T-helper 1 cell treated with Interleukin-12 subunit alpha and Interleukin-12 subunit beta and Interleukin-4 antibody, amounts not matched to agents 30 μg/mL and 1 μg/mL, for 36 hours (primary cell): ENCODE data around the gene PTPRD.

Experiments
- H3K27ac Mint-ChIP-seq: one replicate; pipeline ENCODE4 v1.8.0; 2021; ENCODE audit warnings: mild to moderate bottlenecking, mixed read lengths
- H3K27me3 Mint-ChIP-seq: one replicate; pipeline ENCODE4 v1.8.0; 2021; ENCODE audit warnings: low read depth, mixed read lengths
- H3K36me3 Mint-ChIP-seq: one replicate; pipeline ENCODE4 v1.8.0; 2021; ENCODE audit warnings: low read depth, mixed read lengths
- H3K4me1 Mint-ChIP-seq: one replicate; pipeline ENCODE4 v1.8.0; 2021; ENCODE audit warnings: low read depth, mixed read lengths
- H3K4me3 Mint-ChIP-seq: one replicate; pipeline ENCODE4 v1.8.0; 2021; ENCODE audit warnings: mild to moderate bottlenecking, moderate library complexity, mixed read lengths
- H3K9me3 Mint-ChIP-seq: one replicate; pipeline ENCODE4 v1.8.0; 2021; ENCODE audit warnings: mixed read lengths

The PTPRD gene

DNA sequence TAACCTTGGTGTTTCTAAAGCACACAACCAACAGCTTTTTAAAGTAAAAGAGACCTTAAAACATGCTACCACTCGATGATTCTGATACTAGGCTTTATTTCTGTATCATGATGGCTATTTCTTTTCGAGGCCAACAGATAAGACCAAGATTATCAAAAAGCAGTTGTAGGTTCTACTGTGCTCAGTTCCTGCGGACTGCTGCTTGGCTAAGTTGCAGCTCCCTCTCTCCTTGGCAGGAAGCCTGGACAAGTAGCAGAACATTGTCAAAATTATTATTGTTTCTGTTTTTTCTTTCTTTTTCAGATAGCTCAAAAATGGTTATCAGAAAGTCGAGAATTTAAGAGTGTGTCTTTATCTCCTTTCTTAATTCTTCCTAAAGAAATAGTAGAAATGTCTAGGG lies 607.6 kb downstream of the PTPRD start:
- H3K27ac Mint-ChIP-seq, result no peak overlapping the region
- no peaks in the 10 kb centered on the region for H3K27me3 Mint-ChIP-seq
- no peak overlapping the region for H3K4me3 Mint-ChIP-seq
- H3K36me3 Mint-ChIP-seq, result no peaks in the 10 kb centered on the region
- H3K9me3 Mint-ChIP-seq, result no peaks in the 10 kb centered on the region
- no peaks in the 10 kb centered on the region for H3K4me1 Mint-ChIP-seq

DNA sequence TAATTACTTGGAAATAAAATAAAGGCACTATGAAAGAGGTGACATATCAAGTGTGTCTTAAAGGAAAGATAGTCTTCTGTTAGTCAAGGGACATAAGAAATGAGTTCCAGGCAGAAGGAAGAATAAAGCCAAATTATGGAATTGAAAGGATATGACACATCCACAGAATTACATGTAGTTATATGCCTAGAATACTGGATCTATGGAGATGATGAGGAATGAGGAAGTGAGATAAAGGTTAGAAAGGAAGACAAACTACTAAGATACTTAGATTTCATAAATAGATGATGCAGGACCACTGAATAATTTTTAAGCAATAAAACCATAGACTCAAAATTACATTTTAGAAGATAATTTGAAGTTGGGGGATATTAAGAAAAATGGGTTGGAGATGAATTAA lies 609.8 kb downstream of the PTPRD start:
- Mint-ChIP-seq H3K36me3 (no peaks in the 10 kb centered on the region), H3K27ac (no peak overlapping the region), H3K27me3 (no peaks in the 10 kb centered on the region), H3K4me3 (no peak overlapping the region), H3K4me1 (no peaks in the 10 kb centered on the region), H3K9me3 (no peaks in the 10 kb centered on the region)

DNA sequence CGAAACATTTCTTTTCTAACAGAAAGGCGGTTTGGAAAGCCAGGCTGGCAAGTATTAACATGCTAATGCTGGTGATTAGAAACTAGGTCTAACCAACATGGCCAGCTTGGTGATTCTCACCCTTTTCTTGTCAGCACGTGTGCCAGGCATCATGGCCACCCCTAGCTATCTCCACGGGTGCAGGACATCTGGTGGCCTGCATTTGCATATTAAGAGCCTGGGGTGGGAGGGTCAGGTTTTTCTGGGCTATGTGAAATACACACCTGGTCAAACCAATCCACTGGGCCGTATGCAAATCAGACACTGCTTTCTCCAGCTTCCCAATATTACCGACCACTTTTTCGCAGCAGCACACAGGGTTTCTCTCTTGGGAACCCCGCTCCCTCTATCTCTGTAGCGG lies 612.1 kb downstream of the PTPRD start:
- Mint-ChIP-seq H3K4me1 (no peaks in the 10 kb centered on the region), H3K9me3 (no peaks in the 10 kb centered on the region), H3K4me3 (no peak overlapping the region), H3K27ac (no peak overlapping the region), H3K36me3 (no peaks in the 10 kb centered on the region), H3K27me3 (no peaks in the 10 kb centered on the region)

DNA sequence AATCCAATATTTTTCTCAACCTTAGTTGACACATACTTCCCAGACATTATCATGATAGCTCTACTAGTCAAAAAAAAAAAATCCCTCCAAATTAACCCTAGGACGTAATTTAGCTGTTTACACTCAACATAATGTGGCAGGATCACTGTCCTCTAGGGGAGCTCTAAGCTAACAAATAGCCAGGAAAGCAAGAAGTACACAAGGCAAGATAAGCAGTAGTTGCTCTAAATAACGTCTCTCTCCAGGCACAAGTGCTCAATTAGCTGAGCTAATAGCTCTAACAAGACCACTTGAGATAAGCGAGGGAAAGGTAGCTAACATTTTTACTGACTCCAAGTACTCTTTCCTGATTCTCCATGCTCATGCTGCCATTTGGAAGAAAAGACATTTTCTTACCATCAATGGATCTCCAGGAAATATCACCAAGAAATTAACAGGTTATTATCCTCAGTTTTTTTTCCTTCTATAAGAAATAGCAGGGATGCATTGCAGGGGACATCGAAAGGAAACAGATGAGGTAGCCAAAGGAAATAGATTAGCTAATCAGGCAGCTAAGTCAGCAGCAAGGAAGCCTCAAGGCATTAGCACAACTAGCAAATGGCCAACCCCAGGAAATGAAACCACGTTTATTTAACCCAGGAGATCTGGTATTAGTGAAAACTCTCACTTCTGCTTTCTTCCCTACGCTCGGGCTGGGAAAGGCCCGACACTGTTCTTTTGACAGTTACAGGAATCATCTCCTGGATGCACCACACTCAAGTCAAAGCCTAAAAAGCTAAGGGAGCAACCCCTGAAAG lies 614.1 kb downstream of the PTPRD start:
- H3K27ac Mint-ChIP-seq, result no peak overlapping the region
- H3K36me3 Mint-ChIP-seq, result no peaks in the 10 kb centered on the region
- H3K27me3 Mint-ChIP-seq, result no peaks in the 10 kb centered on the region
- no peaks in the 10 kb centered on the region for H3K4me1 Mint-ChIP-seq
- H3K4me3 Mint-ChIP-seq, result no peak overlapping the region
- no peaks in the 10 kb centered on the region for H3K9me3 Mint-ChIP-seq

DNA sequence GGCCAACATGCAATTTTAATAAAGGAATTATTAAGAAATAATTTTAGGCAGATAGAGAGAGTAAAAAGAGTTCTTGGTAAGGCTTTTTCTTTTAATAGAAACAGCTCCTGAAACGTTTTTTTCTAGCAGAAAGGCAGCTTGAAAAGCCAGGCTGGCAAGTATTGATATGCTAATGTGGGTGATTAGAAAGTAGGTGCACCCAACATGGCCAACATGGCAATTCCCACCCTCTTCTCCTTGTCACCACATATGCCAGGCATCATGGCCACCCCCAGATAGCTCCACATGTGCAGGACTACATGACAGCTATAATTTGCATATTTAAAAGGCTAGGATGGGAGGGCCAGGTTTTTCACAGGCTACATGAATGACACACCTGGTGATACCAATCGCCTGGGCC lies 615.2 kb downstream of the PTPRD start:
- Mint-ChIP-seq H3K4me1 (no peaks in the 10 kb centered on the region), H3K27ac (no peak overlapping the region), H3K4me3 (no peak overlapping the region), H3K9me3 (no peaks in the 10 kb centered on the region), H3K36me3 (no peaks in the 10 kb centered on the region), H3K27me3 (no peaks in the 10 kb centered on the region)

DNA sequence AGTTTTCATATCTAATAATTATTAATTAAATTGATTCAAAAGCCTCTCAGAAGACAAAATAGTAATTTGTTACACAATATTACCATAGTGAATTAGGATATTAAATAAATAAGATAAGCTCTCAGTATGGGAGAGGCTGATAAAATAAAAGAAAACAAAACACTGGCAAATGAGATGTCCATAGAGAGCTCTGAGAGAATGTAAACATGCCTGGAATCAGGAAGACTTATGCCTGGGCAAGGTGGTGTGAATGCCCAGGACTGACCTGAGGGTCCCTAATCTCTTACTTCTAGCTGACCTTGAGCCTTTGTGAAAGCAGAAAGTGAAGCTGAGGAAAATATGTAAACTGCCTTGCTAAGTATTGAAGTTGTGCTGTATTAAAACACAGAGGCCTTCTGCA lies 616.5 kb downstream of the PTPRD start:
- Mint-ChIP-seq H3K4me3 (no peak overlapping the region), H3K27me3 (no peaks in the 10 kb centered on the region), H3K9me3 (no peaks in the 10 kb centered on the region), H3K36me3 (no peaks in the 10 kb centered on the region), H3K27ac (no peak overlapping the region), H3K4me1 (no peaks in the 10 kb centered on the region)

DNA sequence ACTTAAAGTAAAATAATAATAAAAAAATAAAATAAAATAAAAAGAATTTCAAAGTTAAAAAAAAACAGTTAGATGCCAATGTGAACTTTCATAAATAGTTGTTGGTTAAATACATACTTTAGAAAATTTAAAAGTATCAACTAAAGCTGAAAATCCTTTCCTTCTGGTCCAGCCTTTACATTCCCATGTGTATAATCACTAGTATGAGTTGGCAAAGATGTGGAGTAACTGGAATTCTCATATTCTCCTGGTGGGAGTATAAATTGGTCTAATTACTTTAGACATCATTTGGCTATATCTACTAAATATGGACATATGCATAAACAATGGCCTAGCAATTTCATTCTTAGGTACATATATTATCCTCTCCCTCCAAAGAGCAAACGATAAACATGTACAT lies 619.9 kb downstream of the PTPRD start:
- no peaks in the 10 kb centered on the region for H3K4me1 Mint-ChIP-seq
- no peaks in the 10 kb centered on the region for H3K36me3 Mint-ChIP-seq
- H3K27me3 Mint-ChIP-seq, result no peaks in the 10 kb centered on the region
- H3K27ac Mint-ChIP-seq, result no peak overlapping the region
- no peaks in the 10 kb centered on the region for H3K9me3 Mint-ChIP-seq
- no peak overlapping the region for H3K4me3 Mint-ChIP-seq

DNA sequence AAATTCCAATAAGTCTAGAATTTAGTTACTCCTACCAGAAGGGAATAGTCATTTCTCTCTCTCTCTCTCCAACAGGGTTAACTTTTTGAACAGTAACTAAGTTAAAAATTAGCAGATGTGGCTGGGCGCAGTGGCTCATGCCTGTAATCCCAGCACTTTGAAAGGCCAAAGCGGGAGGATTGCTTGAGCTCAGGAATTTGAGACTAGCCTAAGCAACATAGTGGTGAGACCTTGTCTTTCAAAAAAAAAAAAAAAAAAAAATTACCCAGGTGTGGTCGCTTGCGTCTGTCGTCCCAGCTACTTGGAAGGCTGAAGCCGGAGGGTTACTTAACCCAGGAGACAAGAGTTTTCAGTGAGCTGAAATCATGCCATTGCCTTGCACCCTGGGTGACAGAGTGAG lies 639.7 kb downstream of the PTPRD start:
- H3K4me3 Mint-ChIP-seq, result no peak overlapping the region
- H3K27me3 Mint-ChIP-seq, result no peaks in the 10 kb centered on the region
- H3K36me3 Mint-ChIP-seq, result no peaks in the 10 kb centered on the region
- no peaks in the 10 kb centered on the region for H3K9me3 Mint-ChIP-seq
- no peaks in the 10 kb centered on the region for H3K4me1 Mint-ChIP-seq
- H3K27ac Mint-ChIP-seq, result no peak overlapping the region

DNA sequence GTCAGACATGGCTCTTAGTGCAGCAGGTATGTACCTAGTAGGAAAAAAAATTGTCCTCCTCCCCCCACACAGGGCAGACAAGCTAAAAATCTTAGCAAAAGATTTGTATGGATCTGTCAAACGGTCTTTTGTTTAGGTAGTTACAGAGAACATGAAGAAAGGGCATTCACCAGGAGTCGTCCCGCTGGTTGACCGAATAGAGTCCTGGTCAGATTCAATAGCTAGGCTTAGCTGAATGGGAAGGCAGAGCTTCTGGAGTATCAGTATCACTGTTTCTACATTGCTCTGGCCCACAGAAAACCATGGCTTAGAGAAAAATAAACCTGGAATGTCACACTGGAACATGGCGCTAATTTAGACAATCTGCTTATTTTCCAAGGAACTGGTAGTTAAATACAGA lies 642.3 kb downstream of the PTPRD start:
- no peak overlapping the region for H3K27ac Mint-ChIP-seq
- H3K4me3 Mint-ChIP-seq, result no peak overlapping the region
- no peaks in the 10 kb centered on the region for H3K9me3 Mint-ChIP-seq
- no peaks in the 10 kb centered on the region for H3K4me1 Mint-ChIP-seq
- H3K36me3 Mint-ChIP-seq, result no peaks in the 10 kb centered on the region
- no peaks in the 10 kb centered on the region for H3K27me3 Mint-ChIP-seq

DNA sequence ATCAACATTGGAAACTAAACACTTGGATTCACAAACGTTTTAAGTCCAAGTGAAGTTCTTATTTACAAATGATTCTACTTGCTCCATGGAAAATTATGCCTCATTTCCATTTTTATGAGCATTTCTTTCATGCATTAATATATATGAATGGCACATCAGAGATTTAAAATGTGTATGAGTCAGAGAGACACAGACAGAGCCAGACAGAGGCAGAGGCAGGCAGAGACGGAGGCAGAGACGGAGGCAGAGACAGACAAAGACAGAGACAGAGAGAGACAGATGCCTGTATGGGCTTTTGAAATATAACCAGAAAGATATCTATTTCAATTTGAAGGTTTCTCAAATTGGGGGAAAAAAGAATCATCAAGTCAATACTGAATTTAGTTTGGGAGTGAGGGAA lies 649.0 kb downstream of the PTPRD start:
- no peak overlapping the region for H3K4me3 Mint-ChIP-seq
- no peaks in the 10 kb centered on the region for H3K36me3 Mint-ChIP-seq
- H3K27me3 Mint-ChIP-seq, result no peaks in the 10 kb centered on the region
- H3K9me3 Mint-ChIP-seq, result no peaks in the 10 kb centered on the region
- H3K27ac Mint-ChIP-seq, result no peak overlapping the region
- no peaks in the 10 kb centered on the region for H3K4me1 Mint-ChIP-seq

DNA sequence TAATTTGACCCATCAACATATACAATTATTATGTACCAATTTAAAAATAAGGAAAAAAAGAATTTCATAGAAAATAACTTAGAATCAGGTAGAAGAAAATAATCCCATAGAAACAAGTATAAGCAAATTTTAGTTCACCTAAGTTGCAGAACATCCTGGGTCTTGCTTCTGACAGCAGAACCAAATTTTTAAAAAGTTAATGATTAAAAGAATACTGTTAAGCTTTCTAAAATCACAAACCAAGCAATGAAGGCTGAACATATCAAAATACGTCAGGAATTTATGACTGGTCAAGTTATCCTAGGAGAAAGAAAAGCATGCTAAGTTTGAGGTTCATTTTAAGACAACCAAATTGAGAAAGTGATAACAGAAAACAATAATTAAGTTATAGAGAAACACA lies 650.9 kb downstream of the PTPRD start:
- Mint-ChIP-seq H3K36me3 (no peaks in the 10 kb centered on the region), H3K9me3 (no peaks in the 10 kb centered on the region), H3K4me1 (no peaks in the 10 kb centered on the region), H3K4me3 (no peak overlapping the region), H3K27ac (no peak overlapping the region), H3K27me3 (no peaks in the 10 kb centered on the region)

DNA sequence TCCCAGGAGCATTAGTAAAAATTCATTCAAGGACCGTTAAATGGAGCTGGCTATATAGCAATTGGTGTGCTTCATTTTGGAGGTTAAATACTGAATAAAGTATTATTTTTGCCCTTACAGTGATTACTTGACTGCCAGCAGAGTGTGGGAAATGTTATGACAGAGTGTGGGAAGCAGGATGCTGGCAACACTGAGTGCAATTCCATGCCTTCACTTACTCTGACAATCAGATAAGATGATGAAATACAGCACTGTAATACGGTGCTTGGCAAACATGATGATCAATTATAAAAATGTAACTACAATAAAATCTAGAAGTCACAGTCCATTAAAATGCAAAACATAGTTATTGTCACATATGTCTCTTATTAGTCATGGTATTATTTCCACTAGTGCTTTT lies 651.3 kb downstream of the PTPRD start:
- Mint-ChIP-seq H3K4me1 (no peaks in the 10 kb centered on the region), H3K9me3 (no peaks in the 10 kb centered on the region), H3K36me3 (no peaks in the 10 kb centered on the region), H3K4me3 (no peak overlapping the region), H3K27me3 (no peaks in the 10 kb centered on the region), H3K27ac (no peak overlapping the region)

DNA sequence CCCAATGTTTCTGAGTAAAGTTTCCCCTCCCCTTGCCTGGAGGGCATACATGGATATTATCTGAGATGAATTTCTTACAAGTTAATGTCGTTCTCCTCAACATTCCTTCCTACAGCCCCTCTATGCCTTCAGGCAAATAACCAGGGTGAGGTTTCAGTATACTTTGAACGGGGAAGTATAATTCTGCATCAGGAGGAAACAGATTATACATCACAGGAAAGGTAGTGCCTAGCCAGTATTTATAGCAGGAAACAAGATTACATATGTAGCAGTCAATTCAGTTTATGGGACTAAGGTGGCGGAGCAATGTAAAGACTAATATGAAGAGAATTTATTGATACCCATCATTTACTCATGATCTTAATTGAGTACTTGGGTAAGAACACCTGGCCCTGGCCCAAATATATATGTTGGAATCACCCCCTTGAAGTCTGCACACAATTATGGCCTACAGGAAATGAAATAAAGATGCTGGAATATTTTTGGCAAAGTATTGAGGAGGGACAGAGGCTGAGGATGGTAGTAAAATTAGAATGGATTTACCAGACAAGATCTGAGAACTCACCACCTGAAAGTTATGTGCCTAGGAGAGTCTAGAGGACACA lies 661.1 kb downstream of the PTPRD start:
- H3K4me1 Mint-ChIP-seq, result no peaks in the 10 kb centered on the region
- H3K27me3 Mint-ChIP-seq, result no peaks in the 10 kb centered on the region
- no peak overlapping the region for H3K4me3 Mint-ChIP-seq
- H3K9me3 Mint-ChIP-seq, result no peaks in the 10 kb centered on the region
- H3K36me3 Mint-ChIP-seq, result no peaks in the 10 kb centered on the region
- H3K27ac Mint-ChIP-seq, result no peak overlapping the region

DNA sequence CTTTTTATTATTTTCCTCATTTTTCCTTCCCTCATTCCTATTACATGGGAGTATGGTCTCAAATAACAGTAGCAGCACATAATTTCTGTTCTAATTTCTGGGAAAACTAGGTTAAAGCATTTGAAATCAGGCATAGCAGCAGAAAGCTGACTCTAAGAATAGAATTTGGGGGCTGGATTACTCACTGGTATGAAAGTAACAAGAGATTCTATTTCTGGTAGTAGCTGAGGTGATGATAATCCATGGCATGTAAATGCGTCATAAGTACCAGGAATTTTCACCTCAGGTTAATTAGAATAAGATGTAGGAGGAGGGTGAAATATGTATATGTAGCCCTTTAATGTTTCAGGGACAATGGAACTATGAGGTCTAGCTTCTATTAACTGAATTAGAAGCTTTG lies 662.0 kb downstream of the PTPRD start:
- H3K4me1 Mint-ChIP-seq, result no peaks in the 10 kb centered on the region
- no peak overlapping the region for H3K27ac Mint-ChIP-seq
- no peaks in the 10 kb centered on the region for H3K27me3 Mint-ChIP-seq
- no peaks in the 10 kb centered on the region for H3K36me3 Mint-ChIP-seq
- H3K4me3 Mint-ChIP-seq, result no peak overlapping the region
- H3K9me3 Mint-ChIP-seq, result no peaks in the 10 kb centered on the region

DNA sequence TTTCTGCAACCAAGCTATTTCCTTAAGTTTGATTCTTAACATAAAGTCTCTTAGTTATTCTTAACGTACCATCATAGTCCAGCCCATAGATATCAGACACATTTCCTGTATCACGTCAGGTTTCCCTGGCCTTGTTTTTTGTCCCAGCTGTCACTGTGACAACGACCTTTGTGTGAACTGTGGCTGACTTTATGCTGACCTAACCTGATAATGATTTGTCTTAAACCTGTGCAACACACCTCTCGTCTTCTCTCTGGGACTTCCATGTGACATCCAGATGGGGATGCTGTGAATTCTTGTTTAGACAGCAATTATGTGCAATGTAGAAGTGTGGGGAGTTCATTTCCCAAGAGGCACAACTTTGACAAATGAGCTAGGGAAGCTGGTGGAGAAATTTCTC lies 662.8 kb downstream of the PTPRD start:
- Mint-ChIP-seq H3K27ac (no peak overlapping the region), H3K9me3 (no peaks in the 10 kb centered on the region), H3K4me1 (no peaks in the 10 kb centered on the region), H3K36me3 (no peaks in the 10 kb centered on the region), H3K27me3 (no peaks in the 10 kb centered on the region), H3K4me3 (no peak overlapping the region)
